Measurements from ENCODE around the gene MSANTD1. TPM values are rescaled to one million over a fixed set of nuclear protein-coding genes. Genes with fewer than 3 reads are reported as not detected.

The MSANTD1 gene
- total RNA-seq, 1 experiment from 2014 or later: 0.77 TPM

DNA sequence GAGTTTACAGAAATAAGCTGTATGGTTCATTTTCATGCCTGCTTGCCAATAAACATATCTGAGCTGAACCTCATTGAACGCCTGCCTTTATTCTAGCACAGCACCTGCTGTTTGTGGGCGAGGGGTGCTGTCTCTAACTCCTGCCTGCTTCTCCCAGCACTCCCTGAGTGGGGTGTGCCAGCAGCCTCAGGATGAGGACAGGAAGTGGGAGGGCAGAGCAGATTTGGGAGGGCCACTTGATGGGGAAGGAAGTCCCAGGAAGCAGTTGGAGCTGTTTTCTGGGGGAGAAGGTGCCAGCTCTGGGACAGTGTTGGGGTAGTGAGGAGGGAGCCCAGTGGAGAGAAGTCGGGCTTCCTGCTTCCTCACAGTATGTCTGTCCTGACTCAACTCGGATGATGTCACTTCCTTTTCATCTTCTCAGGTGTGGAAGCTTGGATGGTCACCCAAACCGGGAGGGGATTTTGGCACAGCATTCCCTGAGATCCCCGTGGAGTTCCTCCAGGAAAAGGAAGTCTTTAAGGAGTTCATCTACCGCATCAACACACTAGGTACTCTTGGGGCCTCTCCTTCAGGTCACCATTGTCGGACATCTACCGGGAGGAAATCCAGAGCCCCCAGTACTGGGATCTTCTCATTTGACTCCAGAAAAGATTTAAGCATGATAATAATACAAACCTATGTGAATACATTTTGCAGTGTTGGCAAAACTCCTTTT, 29.0 kb upstream of the MSANTD1 start:
- CTCF ChIA-PET: no interaction called here
- no peak for ATAC-seq

GRCh38 chr4:3220476-3221183, 28.3 kb upstream of the MSANTD1 start:
- Histone ChIP-seq H4K20me1 (ENCODE audit: low read length) (no peaks in the 10 kb centered on the region), H3K79me2 (ENCODE audit: low read length) (no peaks in the 10 kb centered on the region), H3F3A (ENCODE audit: low read length, unreplicated experiment) (no peaks in the 10 kb centered on the region), H3K27me3 (ENCODE audit: low read length) (no peaks in the 10 kb centered on the region), H3K27ac (ENCODE audit: low read length) (no peak overlapping the region), H3K9ac (ENCODE audit: low read length) (no peak overlapping the region), H3K36me3 (ENCODE audit: low read depth, low read length) (no peaks in the 10 kb centered on the region; the same call in 1 of the 2 replicates), H3K9me3 (ENCODE audit: low read length) (no peaks in the 10 kb centered on the region), H3K4me1 (ENCODE audit: insufficient read depth, low read length) (no peaks in the 10 kb centered on the region), H3K9me2 (replicated peaks; ENCODE audit: low read length) (no peaks in the 10 kb centered on the region), H2AFZ (ENCODE audit: low read length) (no peak overlapping the region), H3K4me3 (ENCODE audit: low read length) (no peak overlapping the region), H3K4me2 (ENCODE audit: low read length) (no peak overlapping the region)
- no peak for TF ChIP-seq EZH2phosphoT487 (IDR thresholded peaks at IDR 0.05; ENCODE audit: borderline replicate concordance, low read length)
- TF ChIP-seq EZH2 (IDR thresholded peaks at IDR 0.05; ENCODE audit: low read length, unreplicated experiment): no peak
- TF ChIP-seq, protein P1, sequence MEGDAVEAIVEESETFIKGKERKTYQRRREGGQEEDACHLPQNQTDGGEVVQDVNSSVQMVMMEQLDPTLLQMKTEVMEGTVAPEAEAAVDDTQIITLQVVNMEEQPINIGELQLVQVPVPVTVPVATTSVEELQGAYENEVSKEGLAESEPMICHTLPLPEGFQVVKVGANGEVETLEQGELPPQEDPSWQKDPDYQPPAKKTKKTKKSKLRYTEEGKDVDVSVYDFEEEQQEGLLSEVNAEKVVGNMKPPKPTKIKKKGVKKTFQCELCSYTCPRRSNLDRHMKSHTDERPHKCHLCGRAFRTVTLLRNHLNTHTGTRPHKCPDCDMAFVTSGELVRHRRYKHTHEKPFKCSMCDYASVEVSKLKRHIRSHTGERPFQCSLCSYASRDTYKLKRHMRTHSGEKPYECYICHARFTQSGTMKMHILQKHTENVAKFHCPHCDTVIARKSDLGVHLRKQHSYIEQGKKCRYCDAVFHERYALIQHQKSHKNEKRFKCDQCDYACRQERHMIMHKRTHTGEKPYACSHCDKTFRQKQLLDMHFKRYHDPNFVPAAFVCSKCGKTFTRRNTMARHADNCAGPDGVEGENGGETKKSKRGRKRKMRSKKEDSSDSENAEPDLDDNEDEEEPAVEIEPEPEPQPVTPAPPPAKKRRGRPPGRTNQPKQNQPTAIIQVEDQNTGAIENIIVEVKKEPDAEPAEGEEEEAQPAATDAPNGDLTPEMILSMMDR (conservative IDR thresholded peaks at IDR 0.05; ENCODE audit: low read depth, low read length): no peak
- intact Hi-C loops (cut with micrococcal nuclease): no loop called here
- no peak for DNase-seq
- BruUV-seq (replicated peaks): no TSS peak
- ChIA-PET POLR2A (ENCODE audit: unreplicated experiment) (no interaction called here), CTCF (no interaction called here)
- no peak for ATAC-seq

More for the DNA sequence above, 29.0 kb upstream of the MSANTD1 start:
- POLR2A ChIA-PET (ENCODE audit: unreplicated experiment): no interaction called here
- intact Hi-C loops (cut with micrococcal nuclease): no loop called here
- no peaks in the 10 kb centered on the region for H3K79me2 ChIP-seq (ENCODE audit: low read length)
- no peaks in the 10 kb centered on the region for H4K20me1 ChIP-seq (ENCODE audit: low read length)
- H3K4me3 ChIP-seq (ENCODE audit: low read length): no peak overlapping the region
- H3K27me3 ChIP-seq (ENCODE audit: low read length): no peaks in the 10 kb centered on the region
- DNase-seq: no peak
- no peak overlapping the region for H3K27ac ChIP-seq (ENCODE audit: low read length)
- H3K4me2 ChIP-seq (ENCODE audit: low read length): no peak overlapping the region
- no peak overlapping the region for H3K9ac ChIP-seq (ENCODE audit: low read length)
- H3K9me3 ChIP-seq (ENCODE audit: low read length): no peaks in the 10 kb centered on the region
- no peaks in the 10 kb centered on the region; the same call in 1 of the 2 replicates for H3K36me3 ChIP-seq (ENCODE audit: low read depth, low read length)
- no peak overlapping the region for H2AFZ ChIP-seq (ENCODE audit: low read length)
- no TSS peak for BruUV-seq (replicated peaks)
- TF ChIP-seq, protein P1 (conservative IDR thresholded peaks at IDR 0.05; ENCODE audit: low read depth, low read length): no peak
- TF ChIP-seq EZH2 (IDR thresholded peaks at IDR 0.05; ENCODE audit: low read length, unreplicated experiment) (no peak), EZH2phosphoT487 (IDR thresholded peaks at IDR 0.05; ENCODE audit: borderline replicate concordance, low read length) (no peak)
- no peaks in the 10 kb centered on the region for H3K9me2 ChIP-seq (replicated peaks; ENCODE audit: low read length)
- no peaks in the 10 kb centered on the region for H3K4me1 ChIP-seq (ENCODE audit: insufficient read depth, low read length)
- no peaks in the 10 kb centered on the region for H3F3A ChIP-seq (ENCODE audit: low read length, unreplicated experiment)

DNA sequence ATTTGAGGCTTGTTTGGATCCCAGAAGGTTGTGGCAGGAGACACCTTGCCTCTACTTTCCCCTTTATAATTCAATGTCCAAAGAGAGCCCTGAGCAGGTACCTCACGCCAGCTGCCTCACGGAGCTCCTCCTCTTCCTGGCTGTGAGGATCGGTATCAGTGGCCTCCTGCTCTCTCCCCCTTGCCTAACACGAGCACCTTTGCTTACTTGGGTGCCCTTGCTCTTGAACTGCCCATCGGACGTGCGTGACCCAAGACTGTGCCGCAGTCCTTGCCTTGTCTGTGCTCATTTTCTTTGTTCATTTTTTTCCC, 27.8 kb upstream of the MSANTD1 start:
- Histone ChIP-seq H3K4me2 (ENCODE audit: low read length) (no peak overlapping the region), H3K79me2 (ENCODE audit: low read length) (no peaks in the 10 kb centered on the region), H3K4me1 (ENCODE audit: insufficient read depth, low read length) (no peaks in the 10 kb centered on the region), H3K27ac (ENCODE audit: low read length) (no peak overlapping the region), H3K9me2 (replicated peaks; ENCODE audit: low read length) (no peaks in the 10 kb centered on the region), H3K9me3 (ENCODE audit: low read length) (no peaks in the 10 kb centered on the region), H3K4me3 (ENCODE audit: low read length) (no peak overlapping the region), H3K27me3 (ENCODE audit: low read length) (no peaks in the 10 kb centered on the region), H3K9ac (ENCODE audit: low read length) (no peak overlapping the region), H4K20me1 (ENCODE audit: low read length) (no peaks in the 10 kb centered on the region), H3K36me3 (ENCODE audit: low read depth, low read length) (no peaks in the 10 kb centered on the region; the same call in 1 of the 2 replicates), H3F3A (ENCODE audit: low read length, unreplicated experiment) (no peaks in the 10 kb centered on the region), H2AFZ (ENCODE audit: low read length) (no peak overlapping the region)
- CTCF ChIA-PET: no interaction called here
- no peak for ATAC-seq
- BruUV-seq (replicated peaks): no TSS peak
- intact Hi-C loops (cut with micrococcal nuclease): no loop called here
- no peak for DNase-seq
- TF ChIP-seq EZH2phosphoT487 (IDR thresholded peaks at IDR 0.05; ENCODE audit: borderline replicate concordance, low read length) (no peak), EZH2 (IDR thresholded peaks at IDR 0.05; ENCODE audit: low read length, unreplicated experiment) (no peak)
- POLR2A ChIA-PET (ENCODE audit: unreplicated experiment): no interaction called here

Data from PC-3 (cell line).